HFF-Myc (cell line): ENCODE measurements around the gene IQCE.

ENCODE experiments used
- DNase-seq: peaks from one replicate; pipeline ENCODE4 v3.0.0-alpha.2; 2011; ENCODE audit warnings: low read depth; ENCODE audit errors: extremely low read depth
- H3K4me3 ChIP-seq: replicated peaks from 2 replicates; pipeline ENCODE4 v1.5.1; 2011; ENCODE audit warnings: low read depth, mild to moderate bottlenecking, control low read depth, low read length
- TF ChIP-seq, protein P1 (sequence below): IDR thresholded peaks from 2 replicates; pipeline ENCODE4 v1.5.1; 2012; ENCODE audit warnings: mild to moderate bottlenecking, low read depth, low read length, control low read depth; ENCODE audit errors: missing control alignments

The IQCE gene

DNA sequence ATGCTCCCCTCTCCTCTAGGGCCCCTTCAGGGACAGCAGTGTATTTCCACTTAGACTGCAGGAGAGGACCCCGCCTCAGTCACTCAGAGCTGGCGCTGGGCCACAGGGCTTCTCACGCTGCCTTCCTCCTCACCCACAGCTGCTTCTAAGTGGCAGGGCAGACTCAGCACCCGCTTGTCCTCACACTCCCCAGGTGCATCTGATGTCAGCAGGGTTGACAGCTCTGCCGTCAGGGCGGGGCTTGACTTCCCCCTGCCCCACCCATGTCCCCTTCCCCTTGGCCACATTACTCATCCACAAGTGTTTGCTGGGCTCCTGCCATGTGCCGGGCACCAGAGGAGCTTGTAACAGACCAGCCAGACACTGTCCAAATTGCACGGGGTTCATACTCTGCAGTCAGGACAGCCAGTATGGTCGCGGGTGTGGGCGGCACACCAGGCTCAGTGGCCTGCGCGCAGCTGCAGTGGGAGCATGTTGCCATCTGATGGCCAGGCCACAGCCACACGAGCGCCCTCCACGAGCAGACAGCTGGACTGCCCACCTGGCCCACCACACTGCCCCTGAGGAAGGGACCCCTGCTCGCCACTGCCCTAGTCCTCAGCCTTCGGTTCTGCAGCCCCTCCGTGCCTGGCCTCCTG is 43.7 kb downstream of the IQCE start:
- TF ChIP-seq, protein P1, sequence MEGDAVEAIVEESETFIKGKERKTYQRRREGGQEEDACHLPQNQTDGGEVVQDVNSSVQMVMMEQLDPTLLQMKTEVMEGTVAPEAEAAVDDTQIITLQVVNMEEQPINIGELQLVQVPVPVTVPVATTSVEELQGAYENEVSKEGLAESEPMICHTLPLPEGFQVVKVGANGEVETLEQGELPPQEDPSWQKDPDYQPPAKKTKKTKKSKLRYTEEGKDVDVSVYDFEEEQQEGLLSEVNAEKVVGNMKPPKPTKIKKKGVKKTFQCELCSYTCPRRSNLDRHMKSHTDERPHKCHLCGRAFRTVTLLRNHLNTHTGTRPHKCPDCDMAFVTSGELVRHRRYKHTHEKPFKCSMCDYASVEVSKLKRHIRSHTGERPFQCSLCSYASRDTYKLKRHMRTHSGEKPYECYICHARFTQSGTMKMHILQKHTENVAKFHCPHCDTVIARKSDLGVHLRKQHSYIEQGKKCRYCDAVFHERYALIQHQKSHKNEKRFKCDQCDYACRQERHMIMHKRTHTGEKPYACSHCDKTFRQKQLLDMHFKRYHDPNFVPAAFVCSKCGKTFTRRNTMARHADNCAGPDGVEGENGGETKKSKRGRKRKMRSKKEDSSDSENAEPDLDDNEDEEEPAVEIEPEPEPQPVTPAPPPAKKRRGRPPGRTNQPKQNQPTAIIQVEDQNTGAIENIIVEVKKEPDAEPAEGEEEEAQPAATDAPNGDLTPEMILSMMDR, result no peak
- DNase-seq, result no peak
- no peak overlapping the region for H3K4me3 ChIP-seq

DNA sequence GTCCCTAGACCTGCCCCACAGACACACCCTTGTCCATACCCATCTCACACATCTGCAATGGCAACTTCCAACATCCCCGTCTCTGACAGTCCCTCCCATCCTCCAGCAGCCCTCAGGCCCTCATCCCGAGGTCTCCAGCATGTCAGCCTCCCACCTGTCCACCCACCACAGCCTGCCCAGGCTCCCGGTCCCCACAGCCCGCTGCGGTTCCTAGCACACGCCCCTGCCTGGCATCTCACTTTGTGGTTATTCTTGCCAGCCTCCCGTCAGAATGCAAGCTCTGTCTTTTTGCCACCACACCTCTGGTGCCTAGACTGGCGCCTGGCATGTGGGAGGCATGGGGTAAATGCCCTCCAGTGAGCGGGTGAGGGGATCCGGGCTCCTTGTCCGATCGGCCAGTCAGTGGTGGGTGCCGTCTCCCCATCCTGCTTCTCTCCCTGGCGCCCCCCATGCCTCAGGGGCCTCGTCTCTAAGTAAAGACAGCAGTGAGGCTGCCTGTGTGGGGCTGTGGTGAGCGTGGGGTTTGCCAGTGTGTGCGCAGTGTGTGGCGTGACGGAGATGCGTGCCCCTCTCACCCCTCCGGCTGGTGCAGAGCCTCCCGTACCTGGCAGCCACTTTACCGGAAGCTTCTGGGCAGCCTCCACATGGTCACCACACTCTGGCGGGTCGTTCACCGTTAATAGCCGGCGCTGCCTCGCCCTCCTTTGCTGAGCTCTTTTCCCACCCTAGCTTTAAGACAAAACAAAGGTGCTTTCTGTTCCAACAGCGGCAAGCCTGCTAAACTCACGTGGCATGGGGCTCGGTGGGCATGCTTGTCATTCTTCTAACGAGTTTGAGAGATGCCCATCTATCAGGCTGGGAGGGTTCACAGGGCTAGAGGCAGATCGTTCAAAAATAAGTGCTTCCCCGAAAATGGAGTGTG is 44.5 kb downstream of the IQCE start:
- TF ChIP-seq, protein P1, result no peak
- DNase-seq, result no peak
- no peak overlapping the region for H3K4me3 ChIP-seq

DNA sequence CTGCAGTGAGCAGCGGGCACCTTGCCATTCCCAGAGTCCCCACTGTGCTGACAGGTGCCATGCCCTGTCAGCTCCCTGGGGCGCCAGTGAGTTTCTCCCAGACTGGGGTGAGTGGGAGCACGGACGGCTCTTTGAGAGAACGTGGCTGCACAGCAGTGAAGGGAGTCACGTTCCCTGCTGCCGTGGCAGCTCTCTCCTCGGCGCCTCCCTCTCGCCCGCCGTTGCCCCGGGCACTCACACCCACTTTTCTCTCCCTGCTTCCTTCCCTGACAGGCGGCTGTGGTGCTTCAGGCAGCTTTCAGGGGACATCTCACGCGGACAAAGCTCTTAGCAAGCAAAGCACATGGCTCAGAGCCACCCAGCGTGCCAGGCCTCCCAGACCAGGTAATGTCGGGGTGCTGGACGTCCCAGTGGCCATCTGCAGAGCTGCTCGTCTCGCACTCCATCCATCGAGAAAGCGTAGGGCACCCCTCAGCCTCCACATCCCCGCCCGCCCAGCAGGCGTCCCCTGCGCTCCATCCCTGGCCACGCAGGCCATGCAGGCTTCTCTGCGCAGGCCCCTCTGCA is 45.9 kb downstream of the IQCE start:
- TF ChIP-seq, protein P1, result no peak
- no peak overlapping the region for H3K4me3 ChIP-seq
- DNase-seq, result no peak

DNA sequence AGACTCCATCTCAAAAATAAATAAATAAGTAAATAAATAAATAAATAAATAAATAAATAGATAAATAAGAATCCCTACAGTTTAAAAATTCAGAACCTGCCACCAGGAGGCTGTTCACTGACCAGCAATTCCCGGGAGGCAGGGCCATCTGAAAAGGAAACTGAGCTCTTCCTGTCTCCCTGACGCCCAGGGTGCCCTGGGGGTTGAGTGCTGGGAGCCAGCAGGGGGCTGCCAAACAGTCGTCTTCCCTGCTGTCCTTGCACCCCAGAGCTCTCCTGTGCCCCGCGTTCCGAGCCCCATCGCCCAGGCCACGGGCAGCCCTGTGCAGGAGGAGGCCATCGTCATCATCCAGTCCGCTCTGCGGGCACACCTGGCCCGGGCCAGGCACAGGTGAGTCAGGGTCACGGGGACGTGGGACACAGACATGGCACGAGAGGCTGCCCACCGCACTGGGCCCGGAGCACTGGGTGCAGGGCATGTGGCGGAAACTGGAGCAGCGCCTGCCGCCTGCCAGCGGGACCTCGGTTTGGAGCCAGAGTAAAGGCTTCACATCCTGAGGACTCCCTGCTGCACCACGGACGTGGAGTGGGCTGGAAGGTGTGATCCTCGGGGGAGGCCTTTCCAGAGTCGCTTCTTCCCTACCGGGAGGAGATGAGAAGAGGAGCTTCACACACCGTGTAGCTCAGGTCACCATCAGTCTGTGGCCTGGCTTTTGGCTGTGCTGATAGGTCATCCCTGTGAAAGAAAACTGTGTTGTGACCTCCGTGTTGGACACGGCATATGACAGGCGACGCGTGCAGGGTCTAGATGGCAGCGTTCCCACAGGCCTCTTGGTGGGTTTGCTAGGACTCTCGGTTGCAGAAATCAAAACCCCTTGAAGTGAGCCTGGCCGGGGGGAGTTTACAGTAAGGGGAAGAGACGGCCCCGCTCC is 47.1 kb downstream of the IQCE start:
- no peak overlapping the region for H3K4me3 ChIP-seq
- DNase-seq, result no peak
- TF ChIP-seq, protein P1, result no peak

DNA sequence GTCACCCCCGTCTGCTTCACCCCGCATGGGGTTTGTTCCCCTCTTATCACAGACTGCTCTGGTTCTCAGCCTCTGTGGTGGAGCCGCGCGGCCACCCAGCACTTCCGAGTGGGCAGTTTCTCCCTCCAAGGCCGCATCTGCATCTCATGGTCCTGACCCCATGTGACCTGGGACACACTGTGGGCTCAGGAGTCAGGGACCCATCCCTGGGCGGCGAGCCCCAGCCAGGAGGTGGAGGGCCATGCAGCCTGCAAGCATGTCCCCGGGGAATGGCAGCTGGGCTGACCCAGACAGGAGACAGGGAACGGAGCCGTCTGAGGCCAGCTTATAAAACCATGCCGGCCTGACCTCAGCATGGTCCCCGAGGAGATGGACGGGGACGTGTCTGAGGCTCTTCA is 47.8 kb downstream of the IQCE start:
- H3K4me3 ChIP-seq, result no peak overlapping the region
- TF ChIP-seq, protein P1, result no peak
- no peak for DNase-seq
